Stomach (tissue), 9 donors: ENCODE measurements around the gene CHRNE. TPM values are rescaled to one million over a fixed set of nuclear protein-coding genes. Genes with fewer than 3 reads are reported as not detected.
"Not testable (repeated sequence)": the region's sequence is repeated elsewhere in the genome, so short reads cannot be mapped to it uniquely, and the experiment has no call there.

ENCODE experiments used
- DNase-seq, 2 donors: peaks; one replicate each; pipeline versions ENCODE4 v3.0.0 to v3.0.0-alpha.2; 2013 to 2019
- H3K27ac ChIP-seq, 5 donors: fragments of 200-600 bp in 4 of 5; sonication (generic) in 4 of 5; one replicate each; pipeline ENCODE4 v1.5.1; 2013 to 2019; ENCODE audit warnings: mild to moderate bottlenecking in 1 of 5, moderate library complexity in 1 of 5
- H3K27me3 ChIP-seq, 3 donors: fragments of 200-600 bp; sonication (generic); one replicate each; pipeline ENCODE4 v1.5.1; 2017 to 2019; ENCODE audit warnings: mixed run types in 1 of 3
- H3K36me3 ChIP-seq, 4 donors: fragments of 200-600 bp; sonication (generic); 1 replicate in 3 of 4; 2 replicates in 1 of 4; pipeline ENCODE4 v1.5.1; 2016 to 2019
- H3K4me1 ChIP-seq, 4 donors: fragments of 200-600 bp; sonication (generic); one replicate each; pipeline ENCODE4 v1.5.1; 2016 to 2019
- H3K4me3 ChIP-seq, 4 donors: fragments of 200-600 bp; sonication (generic) in 3 of 4; one replicate each; pipeline ENCODE4 v1.5.1; 2016 to 2019; ENCODE audit warnings: mild to moderate bottlenecking in 1 of 4
- H3K9me3 ChIP-seq, 4 donors: fragments of 200-600 bp; sonication (generic); one replicate each; pipeline ENCODE4 v1.5.1; 2016 to 2019
- EP300 ChIP-seq: sonication (generic); formaldehyde crosslinking; IDR thresholded peaks from one replicate; pipeline ENCODE4 v1.6.1; 2017; ENCODE audit warnings: antibody characterized with exemption
- POLR2A ChIP-seq, 4 donors: fragments of 450-650 bp; IDR thresholded peaks; one replicate each; pipeline ENCODE4 v1.6.1; 2016; ENCODE audit warnings: antibody characterized with exemption in 4 of 4, control low read depth in 2 of 4, mild to moderate bottlenecking in 1 of 4, moderate library complexity in 1 of 4
- POLR2AphosphoS5 ChIP-seq, 3 donors: sonication (generic); formaldehyde crosslinking; IDR thresholded peaks; one replicate each; pipeline ENCODE4 v1.6.1; 2016; ENCODE audit warnings: antibody characterized with exemption in 3 of 3
- WGBS, 5 donors: extraction: QIAGEN DNeasy Blood & Tissue Kit in 3 of 5; methylation state at CpG; one replicate each; pipeline versions ENCODE4 v1.1.5 to v1.1.7; 2013 to 2018; 5-methylcytosine and 5-hydroxymethylcytosine counted together
- intact Hi-C: fragments of 100-400 bp; cut with DNase I; formaldehyde crosslinking; loops from one replicate; pipeline ENCODE4 v1.15.1; 2023; ENCODE audit warnings: low total_unique reads
- polyA plus RNA-seq, 3 donors: library from polyadenylated mRNA; stranded (reverse); fragments of 200-250 nt; gene quantifications; one replicate each; pipeline ENCODE4 v1.2.3, GENCODE V29; 2013
- total RNA-seq, 5 donors: library from RNA; depleted of rRNA; stranded (reverse); fragments of >200 nt; gene quantifications; one replicate each; pipeline versions ENCODE4 v1.1.0 to v1.2.3, GENCODE V29; 2014 to 2016
- TF ChIP-seq, protein P1 (sequence below), 7 experiments: fragments of 450-650 bp in 4 of 7; fragments of 200-600 bp in 3 of 7; sonication (generic) in 3 of 7; IDR thresholded peaks; one replicate each; pipeline ENCODE4 v1.5.1; 2016 to 2019; ENCODE audit warnings: antibody characterized with exemption in 7 of 7, control low read depth in 2 of 7, mild to moderate bottlenecking in 1 of 7
- donor health status: healthy with polysubstance abuse.
- donor health status: Bipolar disorder and iron deficiency.
- donor health status: healthy.

The CHRNE gene
- total and polyA plus RNA-seq, 8 donors, result 0.43 to 2.0 (median 0.93) TPM; not detected in 3

DNA sequence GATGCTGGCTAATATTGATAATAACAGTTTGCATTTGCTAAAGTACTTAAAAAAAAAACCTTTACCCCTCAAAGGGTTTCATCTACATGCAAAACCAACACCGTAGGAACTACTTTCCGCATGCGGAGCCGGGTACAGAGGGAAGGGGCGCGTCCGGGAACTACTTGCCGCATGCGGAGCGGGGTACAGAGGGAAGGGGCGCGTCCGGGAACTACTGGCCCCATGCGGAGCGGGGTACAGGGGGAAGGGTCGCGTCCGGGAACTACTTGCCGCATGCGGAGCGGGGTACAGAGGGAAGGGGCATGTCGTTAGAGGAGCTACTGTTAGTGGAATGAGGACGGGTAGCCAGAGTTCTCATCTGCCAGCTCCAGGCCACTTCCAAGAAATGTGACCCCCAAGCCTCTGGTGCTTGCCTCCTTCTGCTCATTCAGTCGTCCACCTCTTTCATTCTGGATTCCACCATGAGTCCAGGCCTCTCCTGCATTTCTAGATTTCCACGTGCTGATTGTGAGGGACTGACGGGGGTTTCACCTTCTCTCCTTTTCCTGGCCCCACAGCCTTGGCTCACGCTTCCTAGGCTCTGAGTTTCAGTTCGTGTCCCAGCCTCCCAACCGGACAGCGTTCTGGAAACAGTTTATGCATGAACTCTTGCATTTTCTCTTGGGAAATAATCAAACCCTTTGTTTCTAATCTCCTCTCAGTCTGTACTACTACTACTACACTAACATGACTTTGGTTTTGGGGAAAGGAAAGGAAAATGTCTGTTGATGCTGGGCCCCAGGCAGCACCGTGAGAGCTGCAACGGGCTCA is 42.9 kb downstream of the CHRNE start:
- H3K36me3 ChIP-seq, result peaks cover 4 to 25% (median 16%) of the 10 kb centered on the region in 4 donors
- no peak for TF ChIP-seq EP300
- TF ChIP-seq POLR2AphosphoS5 (IDR thresholded peaks at IDR 0.05), result no peak
- TF ChIP-seq, protein P1, sequence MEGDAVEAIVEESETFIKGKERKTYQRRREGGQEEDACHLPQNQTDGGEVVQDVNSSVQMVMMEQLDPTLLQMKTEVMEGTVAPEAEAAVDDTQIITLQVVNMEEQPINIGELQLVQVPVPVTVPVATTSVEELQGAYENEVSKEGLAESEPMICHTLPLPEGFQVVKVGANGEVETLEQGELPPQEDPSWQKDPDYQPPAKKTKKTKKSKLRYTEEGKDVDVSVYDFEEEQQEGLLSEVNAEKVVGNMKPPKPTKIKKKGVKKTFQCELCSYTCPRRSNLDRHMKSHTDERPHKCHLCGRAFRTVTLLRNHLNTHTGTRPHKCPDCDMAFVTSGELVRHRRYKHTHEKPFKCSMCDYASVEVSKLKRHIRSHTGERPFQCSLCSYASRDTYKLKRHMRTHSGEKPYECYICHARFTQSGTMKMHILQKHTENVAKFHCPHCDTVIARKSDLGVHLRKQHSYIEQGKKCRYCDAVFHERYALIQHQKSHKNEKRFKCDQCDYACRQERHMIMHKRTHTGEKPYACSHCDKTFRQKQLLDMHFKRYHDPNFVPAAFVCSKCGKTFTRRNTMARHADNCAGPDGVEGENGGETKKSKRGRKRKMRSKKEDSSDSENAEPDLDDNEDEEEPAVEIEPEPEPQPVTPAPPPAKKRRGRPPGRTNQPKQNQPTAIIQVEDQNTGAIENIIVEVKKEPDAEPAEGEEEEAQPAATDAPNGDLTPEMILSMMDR (IDR thresholded peaks at IDR 0.05), result no peak
- TF ChIP-seq POLR2A (IDR thresholded peaks at IDR 0.05), result no peak
- intact Hi-C loops, result no loop called here
- no peak for DNase-seq
- no peaks in the 10 kb centered on the region for H3K27me3 ChIP-seq
- H3K27ac ChIP-seq, result no peak overlapping the region
- no peaks in the 10 kb centered on the region for H3K9me3 ChIP-seq
- H3K4me3 ChIP-seq, result no peak overlapping the region
- WGBS, 5 donors, result 83 to 89% (median 87%) methylated on average over 32 of the region's 32 CpGs
- peaks cover 10 to 25% (median 21%) of the 10 kb centered on the region in 4 donors for H3K4me1 ChIP-seq

DNA sequence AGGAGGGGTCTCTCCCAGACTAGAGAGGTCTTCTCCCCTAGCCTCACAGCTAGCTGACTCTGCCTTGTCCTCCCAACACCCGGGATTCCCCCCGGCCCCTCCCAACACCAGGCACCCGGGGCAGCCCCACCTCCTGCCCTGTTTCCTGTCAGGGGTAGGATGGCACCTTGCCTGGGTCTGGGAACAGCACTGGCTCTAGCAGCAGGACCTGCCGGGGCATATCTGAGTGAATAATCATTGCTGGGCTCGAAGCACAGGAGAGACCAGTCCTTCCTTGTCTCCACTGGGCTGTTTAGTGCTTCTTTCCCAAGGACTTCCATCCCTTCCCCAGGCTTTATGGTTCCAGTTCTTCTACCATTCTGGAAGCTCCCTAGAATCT is 44.0 kb downstream of the CHRNE start:
- Histone ChIP-seq H3K4me3 (no peak overlapping the region), H3K9me3 (no peaks in the 10 kb centered on the region), H3K27me3 (no peaks in the 10 kb centered on the region), H3K4me1 (peaks cover 10 to 25% (median 21%) of the 10 kb centered on the region in 4 donors), H3K27ac (peak overlapping the region; percentile 7 to 62 (median 47)), H3K36me3 (peaks cover 4 to 26% (median 18%) of the 10 kb centered on the region in 4 donors)
- no peak for TF ChIP-seq POLR2A (IDR thresholded peaks at IDR 0.05)
- no peak for TF ChIP-seq EP300
- no peak for TF ChIP-seq POLR2AphosphoS5 (IDR thresholded peaks at IDR 0.05)
- TF ChIP-seq, protein P1 (IDR thresholded peaks at IDR 0.05), result no peak
- peak in 1 of 2 donors; percentile 59 for DNase-seq
- 18 to 27% (median 20%) methylated on average over 5 of the region's 5 CpGs for WGBS, 5 donors
- intact Hi-C loops, result no loop called here

DNA sequence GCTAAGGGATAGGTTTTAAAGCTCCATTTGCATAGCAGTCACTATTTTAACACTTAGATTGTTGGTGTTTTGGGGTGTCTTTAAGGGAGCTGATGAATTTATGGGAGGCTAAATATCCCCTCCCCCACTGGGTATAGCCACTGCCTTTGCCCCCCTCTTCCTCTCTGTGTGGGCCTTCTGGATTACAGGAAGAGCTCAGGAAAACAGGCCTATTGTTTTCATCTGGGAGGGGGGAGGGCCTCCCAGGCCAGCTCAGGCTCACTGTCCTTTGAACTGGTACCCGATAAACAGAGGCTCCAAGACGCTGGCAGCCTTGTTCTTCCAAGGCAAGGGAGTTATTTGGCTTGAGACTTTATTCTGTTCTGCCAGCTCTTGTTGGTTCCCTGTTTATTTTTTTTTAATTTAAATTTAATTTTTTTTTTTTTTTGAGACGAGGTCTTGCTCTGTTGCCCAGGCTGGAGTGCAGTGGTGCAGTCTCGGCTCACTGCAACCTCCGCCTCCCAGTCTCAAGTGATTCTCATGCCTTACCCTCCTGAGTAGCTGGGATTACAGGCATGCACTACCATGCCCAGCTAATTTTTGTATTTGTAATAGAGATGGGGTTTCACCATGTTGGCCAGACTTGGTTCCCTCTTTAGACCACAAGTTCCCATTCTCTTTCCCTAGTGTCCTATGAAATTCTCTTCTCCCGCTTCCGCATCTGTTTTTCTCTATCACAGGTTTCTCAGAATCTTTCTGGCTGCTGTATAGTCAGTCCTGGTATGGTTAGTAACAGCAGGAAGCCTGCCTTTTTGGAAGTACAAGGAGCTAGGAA is 44.6 kb downstream of the CHRNE start:
- intact Hi-C loops, result no loop called here
- TF ChIP-seq POLR2AphosphoS5 (IDR thresholded peaks at IDR 0.05) (no peak), EP300 (no peak), POLR2A (IDR thresholded peaks at IDR 0.05) (no peak)
- TF ChIP-seq, protein P1 (IDR thresholded peaks at IDR 0.05), result no peak
- H3K27ac ChIP-seq, result peak overlapping the region; percentile 7 to 62 (median 47)
- H3K9me3 ChIP-seq, result no peaks in the 10 kb centered on the region
- DNase-seq, result peak in 1 of 2 donors; percentile 54
- peaks cover 10 to 25% (median 21%) of the 10 kb centered on the region in 4 donors for H3K4me1 ChIP-seq
- peaks cover 4 to 31% (median 20%) of the 10 kb centered on the region in 4 donors for H3K36me3 ChIP-seq
- WGBS, 5 donors, result 53 to 61% (median 58%) methylated on average over 7 of the region's 7 CpGs
- no peak overlapping the region for H3K4me3 ChIP-seq
- no peaks in the 10 kb centered on the region for H3K27me3 ChIP-seq

DNA sequence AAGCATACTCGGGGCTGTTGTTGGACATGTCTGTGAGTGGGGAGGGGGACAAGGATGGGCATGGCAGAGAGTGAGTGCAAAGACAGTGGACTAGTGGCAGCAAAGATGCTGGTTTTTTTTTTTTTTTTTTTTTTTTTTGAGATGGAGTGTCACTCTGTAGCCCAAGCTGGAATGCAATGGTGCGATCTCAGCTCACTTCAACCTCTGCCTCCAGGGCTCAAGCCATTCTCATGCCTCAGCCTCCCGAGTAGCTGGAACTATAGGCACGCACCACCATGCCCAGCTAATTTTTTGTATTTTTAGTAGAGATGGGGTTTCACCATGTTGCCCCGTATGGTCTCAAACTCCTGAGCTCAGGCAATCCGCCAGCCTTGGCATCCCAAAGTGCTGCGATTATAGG is 45.6 kb downstream of the CHRNE start:
- intact Hi-C loops, H3K4me3 ChIP-seq, H3K9me3 ChIP-seq, H3K27me3 ChIP-seq, DNase-seq: not testable (repeated sequence)
- Histone ChIP-seq H3K36me3 (peaks cover 4 to 31% (median 20%) of the 10 kb centered on the region in 4 donors), H3K27ac (peak overlapping the region in 2 of 5 donors; percentile 47), H3K4me1 (peaks cover 10 to 27% (median 22%) of the 10 kb centered on the region in 4 donors)
- WGBS, 5 donors, result 81 to 91% (median 84%) methylated on average over 7 of the region's 7 CpGs
